ENCODE measurements around the gene SLC2A10.

- TF ChIP-seq CTCF (IDR thresholded peaks at IDR 0.05) (no peak), POLR2A (IDR thresholded peaks at IDR 0.05) (no peak)
Observed at GRCh38 chr20:46765506-46766120, 56.2 kb downstream of the SLC2A10 start.

Data from adrenal gland (tissue), 5 donors.